NCI-H446 (cell line): Measurements from ENCODE around the gene SPRY2.
"Not testable (repeated sequence)": the region's sequence is repeated elsewhere in the genome, so short reads cannot be mapped to it uniquely, and the experiment has no call there.

Experiments
- DNase-seq, 2 experiments: peaks; one replicate each; lab custom pipeline; 2025; lab: John Stamatoyannopoulos, UW

The SPRY2 gene, protein sequence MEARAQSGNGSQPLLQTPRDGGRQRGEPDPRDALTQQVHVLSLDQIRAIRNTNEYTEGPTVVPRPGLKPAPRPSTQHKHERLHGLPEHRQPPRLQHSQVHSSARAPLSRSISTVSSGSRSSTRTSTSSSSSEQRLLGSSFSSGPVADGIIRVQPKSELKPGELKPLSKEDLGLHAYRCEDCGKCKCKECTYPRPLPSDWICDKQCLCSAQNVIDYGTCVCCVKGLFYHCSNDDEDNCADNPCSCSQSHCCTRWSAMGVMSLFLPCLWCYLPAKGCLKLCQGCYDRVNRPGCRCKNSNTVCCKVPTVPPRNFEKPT

DNA sequence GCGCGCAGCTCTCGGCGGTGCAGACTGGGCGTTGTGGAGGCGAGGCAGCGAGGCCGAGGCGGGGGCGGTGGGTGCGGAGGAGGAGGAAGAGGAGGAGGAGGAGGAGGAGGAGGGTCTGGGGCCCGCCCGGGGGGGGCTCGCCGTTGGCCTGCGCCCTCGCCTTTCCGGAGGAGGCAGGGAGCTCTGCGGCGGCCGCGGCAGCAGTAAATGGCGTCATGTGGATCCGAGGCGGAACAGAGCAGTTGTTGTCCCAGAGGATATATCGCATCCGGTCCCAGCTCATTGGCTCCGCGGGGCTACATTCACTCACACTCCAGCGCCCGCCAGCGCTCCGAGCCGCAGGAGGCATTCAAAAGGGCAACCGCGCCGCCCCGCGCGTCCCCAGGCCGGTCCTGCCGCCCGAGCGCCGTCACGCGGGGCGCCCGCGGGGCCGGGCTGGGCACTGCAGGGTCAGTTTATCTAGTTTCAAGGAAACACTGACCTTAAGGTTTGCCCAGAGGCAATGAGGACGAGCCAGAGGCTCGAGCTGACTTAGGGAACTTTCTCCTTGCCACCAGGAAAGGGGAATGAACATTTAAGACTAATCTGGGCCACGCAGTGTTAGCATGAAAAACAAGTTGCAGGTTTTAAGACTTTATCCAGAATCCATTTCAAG lies at the start of gene SPRY2:
SPRY2 (minus strand) TSS at position 26 of the 655 bp plus-strand sequence. CDS start 3,421 bp downstream, outside the sequence.
- DNase-seq, result peak; percentile 35 to 74

DNA sequence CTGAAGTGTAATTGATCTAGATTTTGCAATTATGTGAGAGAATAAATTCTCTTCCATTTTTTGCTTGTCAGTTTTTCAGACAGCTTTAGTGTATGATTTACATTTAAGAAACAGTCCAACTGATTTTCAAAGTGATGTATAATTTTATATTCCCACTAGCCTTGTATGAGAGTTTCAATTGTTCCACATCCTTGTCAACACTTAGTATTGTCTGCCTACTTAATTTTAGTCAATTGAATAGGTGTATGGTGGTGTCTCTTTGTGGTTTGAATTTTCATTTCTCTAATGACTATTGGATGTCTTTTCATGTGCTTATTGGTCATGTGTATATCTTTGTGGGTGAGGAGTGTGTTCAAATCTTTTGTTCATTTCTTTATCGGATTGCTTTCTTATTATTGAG lies 49.4 kb upstream of the SPRY2 start:
- DNase-seq, result no peak

DNA sequence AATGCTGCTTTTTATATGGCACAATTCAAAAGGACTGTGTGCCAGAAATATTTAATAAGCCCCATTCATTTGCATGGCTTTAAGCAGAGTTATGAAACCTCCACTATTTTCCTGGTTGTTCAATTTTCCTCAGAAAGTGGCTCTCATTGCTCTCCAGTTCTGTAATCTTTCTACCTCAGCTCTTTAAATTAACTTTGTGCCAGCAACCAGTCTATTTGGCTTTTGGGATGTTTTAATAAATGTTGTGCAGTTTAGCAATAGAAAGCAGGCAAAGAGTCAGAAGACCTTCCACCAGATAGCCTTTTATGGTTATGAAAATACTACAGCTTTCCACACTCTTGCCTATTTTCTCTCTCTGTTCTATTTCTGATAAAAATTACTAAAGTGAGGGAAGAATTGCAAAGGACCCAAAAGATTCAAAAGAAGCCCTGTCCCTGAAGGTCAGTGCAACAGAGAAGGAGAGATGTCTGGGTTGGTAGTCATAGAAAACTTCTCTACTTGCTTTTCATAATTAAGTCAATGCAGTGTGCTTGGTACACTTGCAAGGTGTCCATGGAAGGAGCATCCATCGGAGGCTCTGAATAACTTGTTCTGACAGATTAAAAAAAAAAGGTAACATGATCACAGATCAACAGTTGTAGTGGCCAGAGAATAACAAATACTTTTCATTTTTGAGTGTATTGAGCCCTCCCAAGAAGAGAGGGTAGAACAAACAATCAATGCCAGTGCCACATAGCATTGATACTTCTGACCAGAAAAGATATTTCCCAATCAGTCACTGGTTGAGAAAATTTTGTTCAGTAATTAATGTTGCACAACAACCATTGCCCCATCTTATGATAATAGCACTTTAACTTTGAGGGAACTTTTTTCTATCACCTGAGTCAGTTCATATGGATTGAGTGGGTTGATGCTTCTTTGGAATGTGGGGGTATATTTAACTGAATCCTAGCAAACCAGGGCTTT lies 48.4 kb upstream of the SPRY2 start:
- no peak for DNase-seq

DNA sequence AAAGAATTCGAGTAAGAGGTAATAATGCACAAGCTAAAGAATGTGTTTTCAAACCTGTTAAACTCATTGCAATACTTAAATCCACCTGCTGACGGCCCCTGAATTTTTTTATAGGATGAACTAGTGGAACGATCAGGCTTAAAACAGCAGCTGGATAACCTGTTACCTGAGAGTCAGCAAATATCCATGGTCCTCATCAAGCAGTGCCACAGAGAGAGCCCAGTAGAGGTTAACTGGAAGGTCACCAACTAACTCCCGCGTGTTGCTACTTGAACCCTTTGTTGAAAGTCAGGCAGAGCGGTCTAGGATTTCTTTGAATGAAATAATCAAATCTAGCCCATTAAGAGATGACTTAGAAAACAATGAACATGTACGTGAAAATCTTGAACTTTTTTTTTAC lies 47.6 kb upstream of the SPRY2 start:
- DNase-seq, result no peak

DNA sequence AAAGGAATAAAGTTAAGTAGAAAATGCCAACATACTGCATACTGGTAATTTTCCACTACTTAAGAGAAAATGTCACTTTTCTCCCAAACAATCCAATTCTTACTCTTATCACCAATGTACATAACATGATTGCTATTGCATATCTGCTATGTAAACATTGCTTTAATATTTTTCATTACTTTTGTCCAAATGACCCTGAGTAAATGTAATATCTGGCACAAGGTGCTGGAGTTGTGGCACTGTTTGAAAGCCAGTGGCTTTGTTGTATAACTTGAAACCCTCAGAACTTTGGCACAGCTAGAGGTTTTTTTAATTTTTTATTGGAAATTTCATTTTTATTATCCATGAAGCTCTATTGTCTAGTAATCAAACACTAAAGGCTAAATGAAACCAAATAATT lies 45.7 kb upstream of the SPRY2 start:
- DNase-seq, result no peak

DNA sequence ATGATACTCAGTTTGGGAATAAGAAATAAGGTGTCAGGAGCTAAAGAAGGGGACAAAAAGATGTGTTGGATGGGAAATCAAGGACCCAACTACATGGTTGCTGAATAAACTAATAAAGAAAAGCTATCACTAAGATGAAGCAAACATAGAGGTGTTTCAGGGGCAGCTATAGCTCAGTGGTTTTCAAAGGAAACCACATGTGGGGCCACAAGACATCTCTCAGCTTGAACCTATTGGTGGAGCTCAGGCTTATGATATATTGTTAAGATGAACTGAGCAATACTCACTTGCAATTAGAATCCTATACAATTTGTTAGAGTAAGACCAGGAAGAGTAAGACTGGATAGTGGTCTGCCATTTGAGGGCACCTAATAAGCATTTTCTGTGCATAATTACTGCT lies 45.1 kb upstream of the SPRY2 start:
- DNase-seq, result no peak

DNA sequence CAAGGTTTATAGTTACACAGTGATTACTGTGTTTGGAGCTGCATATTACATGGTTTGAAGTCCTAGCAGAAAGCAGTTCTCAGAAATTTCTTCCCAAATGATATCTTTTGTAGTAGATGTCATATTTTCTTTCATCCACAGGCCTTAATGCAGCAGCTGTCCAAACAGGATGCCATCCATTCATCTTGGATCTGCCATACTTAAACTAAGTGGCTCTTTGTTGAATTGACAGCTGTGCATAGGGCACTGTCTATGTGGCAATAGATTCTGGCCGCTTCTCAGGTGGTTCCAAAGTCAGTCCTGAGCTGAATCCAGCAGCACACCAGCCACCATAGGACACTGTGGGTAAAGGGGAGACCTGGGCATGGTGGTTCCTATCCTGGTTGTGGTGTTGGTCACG lies 41.6 kb upstream of the SPRY2 start:
- no peak for DNase-seq

DNA sequence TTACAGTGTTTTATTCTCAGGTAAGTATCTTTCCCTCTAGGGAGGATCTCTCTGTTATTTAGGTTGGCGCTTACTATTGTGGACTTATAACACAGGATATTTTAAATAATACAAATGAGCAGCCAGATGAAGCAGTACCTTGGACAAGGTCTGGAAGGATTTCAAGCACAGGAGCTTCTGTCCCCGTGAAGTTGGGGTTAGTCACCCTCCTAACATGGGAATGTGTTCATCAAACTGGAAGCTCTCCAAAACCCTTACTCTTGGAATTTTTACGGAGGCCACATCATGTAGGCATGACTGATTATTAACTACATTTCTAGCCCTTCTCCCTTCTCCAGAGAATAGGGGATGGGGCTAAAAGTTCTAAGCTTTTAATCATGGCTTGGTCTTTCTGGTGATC lies 38.3 kb upstream of the SPRY2 start:
- no peak for DNase-seq

DNA sequence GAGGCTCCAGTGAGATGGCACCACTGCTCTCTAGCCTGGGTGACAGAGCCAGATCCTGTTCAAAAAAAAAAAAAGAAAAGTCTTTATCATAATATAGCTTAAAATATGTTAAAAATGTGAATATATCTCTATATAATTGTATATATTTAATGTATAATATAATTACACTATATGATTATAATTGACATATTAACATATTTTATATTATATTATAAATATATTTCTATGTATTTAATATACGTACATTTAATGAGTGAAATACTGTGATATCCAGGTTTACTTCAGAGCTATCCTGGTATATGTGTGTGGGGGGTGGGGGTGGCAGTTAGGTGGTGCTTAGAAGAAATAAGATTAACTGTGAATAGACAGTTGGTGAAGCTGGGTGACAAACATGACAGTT lies 35.6 kb upstream of the SPRY2 start:
- DNase-seq, result no peak

DNA sequence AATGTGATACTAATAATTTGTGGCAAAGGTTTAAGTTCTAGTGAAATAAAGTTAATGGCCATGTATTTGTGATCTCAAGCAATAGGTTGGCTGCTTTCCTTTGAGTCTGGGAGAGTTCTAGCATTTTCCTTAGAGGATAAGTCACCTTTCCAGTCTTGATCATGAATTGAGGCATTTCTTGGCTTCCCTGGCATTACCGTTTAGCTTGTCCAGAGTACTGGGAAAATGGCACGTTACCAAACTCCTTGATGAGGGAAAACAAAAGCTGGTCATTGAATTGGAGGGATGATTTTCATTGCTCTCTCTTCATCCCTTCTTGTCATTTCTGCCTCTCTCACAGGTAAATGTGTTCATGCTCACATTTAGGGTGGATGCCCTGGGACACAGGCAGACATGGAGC lies 34.0 kb upstream of the SPRY2 start:
- DNase-seq, result no peak

DNA sequence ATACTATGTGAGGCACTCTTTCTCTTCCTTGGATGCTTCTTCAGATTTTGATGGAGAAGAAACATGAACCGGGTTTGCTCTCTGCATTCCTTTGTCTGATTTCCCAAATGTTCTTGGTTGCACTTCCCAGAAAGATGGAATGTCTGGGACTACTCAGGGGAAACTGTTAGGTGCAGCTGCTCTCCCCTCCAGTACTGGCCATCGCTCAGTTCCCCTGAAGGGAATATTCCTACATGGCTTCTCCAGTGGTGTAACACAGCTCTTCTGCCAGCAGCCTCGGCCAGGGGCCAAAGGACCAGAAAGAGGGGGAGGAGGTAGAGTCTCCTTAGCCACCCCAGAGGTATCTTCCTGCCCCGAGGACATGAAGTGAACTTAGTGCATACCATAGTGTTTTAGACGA lies 33.5 kb upstream of the SPRY2 start:
- DNase-seq, result no peak

DNA sequence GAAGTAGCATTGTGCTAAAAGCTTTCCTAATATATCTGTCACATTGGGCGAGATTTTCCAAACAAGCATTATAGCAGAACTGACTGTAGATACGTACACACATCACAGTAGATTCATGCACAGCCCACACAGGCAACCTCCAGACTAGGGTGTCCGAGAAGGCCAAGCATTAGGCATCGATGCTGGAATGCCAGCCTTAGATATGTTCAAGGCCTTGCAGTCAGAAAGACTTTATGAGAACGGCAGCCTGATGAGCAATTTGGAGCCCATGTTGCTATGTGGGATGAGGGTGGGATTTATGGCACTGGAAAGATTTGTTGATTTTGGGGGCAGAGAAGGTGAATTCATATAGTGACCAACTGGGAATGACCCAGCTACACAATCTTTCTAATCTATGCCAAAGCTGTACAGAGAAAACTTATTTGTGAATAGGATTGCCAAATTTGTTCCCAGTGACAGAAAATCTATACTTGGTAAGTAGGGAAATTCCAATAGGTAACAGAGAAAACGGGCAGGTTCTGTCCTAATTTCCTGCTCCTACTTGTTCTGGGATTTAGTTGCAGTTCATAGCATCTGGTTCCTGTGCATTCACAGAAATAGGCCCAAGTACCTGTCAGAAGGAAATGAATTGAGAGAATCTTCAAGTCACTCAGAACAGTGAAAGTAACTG lies 31.0 kb upstream of the SPRY2 start:
- no peak for DNase-seq

DNA sequence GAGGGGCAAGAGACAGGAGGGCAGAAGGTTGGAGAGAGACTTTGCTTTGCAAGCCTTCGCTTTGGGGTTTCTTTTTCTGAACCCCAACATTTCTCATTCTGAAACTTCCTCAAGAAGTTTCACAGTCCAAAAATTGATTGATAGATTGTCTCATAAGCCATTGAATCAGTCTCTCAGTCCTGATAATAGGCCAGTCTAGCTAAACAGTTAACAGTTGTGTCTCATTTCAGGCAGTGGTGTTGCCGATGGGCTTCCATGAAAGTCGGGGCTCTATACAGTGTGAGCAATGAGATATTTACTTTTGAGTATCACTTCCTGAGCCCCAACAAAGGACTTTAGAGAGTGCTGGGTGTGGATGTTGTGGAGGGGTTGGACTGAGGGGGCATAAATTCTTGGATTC lies 26.5 kb upstream of the SPRY2 start:
- no peak for DNase-seq

DNA sequence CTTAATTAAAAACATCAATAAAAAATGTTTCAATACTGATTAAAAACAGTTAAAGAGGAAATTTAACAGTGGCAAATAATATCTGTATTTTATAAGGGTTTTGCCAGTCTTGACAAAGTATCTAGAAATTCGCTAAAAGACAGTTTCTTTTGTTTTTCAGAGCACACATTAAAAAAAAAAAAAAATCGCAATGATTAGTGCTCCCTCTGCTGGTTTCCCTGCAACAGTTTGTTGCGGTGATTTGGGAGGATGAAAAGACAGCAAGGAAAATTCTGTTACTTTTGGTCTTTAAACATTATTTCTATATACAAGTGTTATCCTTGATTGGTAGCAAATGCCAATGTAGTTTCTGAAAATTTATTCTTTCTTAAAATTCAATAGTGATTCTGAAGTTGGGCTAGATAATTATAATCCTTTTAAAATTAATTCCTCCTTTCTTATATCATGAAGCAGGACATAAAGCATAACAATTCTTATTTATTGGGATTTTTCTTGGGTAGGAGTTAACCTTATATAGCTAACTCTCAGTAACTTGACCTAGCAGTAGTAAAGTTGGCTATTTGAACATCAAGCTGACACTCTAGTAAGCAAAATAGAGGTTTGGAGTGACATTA lies 23.1 kb upstream of the SPRY2 start:
- DNase-seq, result peak in 1 of 2 experiments; percentile 1

DNA sequence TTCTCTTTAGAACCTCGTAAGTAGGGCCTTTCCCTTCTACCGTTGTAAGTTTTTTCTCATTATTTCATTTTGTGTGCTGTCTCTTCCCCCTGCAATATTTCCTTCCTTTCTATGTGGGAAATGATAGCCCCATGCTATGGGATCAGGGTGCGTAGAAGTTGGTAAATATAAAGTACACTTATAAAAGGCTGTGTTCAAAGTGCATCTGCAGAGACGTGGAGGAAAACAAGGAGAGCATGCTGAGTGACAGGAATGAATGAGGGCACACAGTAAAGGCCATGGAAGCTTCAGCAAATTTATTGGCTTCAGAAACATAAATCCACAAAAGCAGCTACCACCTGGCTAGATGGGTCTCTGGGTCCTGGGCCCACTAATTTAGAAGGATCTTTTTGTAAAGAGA lies 21.6 kb upstream of the SPRY2 start:
- DNase-seq, result no peak

DNA sequence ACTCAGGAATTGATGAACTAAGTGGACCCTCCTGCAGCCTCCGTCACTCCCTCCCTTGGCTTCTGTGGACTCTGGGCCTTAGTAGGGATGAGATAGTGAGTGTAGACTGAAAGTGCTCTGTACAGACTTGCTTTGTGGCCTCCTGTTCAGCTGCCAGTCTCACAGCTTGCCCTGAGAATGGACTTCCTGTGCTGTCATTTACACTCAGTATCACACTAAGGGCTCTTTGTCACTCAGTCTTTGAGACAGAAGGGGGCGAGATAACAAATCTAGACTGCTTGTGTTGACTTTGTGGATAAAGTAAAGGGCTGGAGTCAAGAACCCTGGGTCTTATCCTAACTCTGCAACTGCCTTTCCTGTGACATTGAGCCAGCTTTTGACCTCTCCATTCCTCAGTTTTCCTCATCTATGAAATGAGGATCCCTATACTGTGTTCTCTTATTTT lies 21.0 kb upstream of the SPRY2 start:
- DNase-seq, result no peak

DNA sequence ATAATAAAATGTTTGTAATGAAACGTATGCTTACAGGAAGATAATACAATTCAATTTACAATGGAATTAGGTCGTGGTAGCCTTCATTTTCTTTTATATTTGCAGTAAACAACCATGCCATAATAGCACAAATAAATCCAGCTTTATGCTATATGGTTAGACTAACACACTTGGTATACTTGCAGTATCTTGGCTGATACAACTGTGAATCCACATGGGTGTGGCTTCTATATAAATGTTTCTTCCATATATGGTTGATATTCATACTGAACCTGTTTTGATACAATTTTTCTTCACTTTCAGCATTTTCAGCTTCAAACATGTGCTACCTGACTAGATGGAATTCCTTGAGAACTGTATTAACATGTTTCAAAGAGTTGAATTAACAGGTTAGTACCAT lies 20.4 kb upstream of the SPRY2 start:
- no peak for DNase-seq

DNA sequence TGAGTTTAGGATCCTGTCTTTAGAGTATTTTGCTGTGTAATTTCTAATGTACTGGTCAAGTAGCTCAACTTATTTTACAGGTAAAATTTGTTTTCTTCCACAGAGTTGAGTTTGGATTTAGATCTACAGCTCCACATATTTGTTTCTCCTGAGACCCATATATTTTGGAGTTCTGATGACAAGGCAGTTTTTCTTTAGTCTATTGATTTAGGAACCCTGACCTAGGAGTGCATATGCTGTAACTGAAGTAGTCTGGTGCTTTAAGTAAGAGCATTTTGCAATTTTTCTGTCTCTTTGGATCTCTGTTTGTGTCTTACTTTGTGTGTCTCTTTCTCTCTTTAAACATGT lies 19.5 kb upstream of the SPRY2 start:
- DNase-seq, result no peak

DNA sequence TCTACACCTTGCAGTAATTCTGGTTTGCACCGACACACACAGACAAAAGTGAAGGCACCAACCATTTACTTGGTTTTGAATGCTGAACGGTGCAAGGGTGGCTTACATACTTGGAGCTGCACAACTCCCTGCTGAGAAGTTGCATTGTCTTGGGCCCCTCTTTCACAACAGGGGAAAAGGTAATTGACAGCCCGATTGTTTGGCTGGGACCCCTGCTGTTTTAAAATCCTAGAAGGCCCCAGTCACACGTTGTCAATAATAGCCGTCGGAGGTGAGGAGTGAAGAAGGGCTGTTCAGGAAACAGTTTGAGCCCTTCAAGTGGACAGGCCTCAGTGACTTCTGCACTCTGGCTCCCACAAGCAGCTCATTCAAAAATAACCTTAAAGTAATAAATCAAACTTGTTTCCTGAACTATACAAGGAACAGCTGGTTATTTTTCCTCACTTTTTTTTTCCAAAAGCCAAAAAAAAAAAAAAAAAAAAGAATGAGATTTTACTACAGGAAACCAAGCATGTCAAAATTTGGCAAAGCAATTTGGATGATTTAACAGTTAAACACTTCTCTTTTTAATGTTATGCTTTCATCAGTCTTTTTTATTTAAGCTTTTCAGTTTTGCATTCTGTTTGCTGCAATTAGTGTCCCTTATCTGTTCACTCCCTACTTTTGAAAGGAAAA lies 19.0 kb upstream of the SPRY2 start:
- no peak for DNase-seq

DNA sequence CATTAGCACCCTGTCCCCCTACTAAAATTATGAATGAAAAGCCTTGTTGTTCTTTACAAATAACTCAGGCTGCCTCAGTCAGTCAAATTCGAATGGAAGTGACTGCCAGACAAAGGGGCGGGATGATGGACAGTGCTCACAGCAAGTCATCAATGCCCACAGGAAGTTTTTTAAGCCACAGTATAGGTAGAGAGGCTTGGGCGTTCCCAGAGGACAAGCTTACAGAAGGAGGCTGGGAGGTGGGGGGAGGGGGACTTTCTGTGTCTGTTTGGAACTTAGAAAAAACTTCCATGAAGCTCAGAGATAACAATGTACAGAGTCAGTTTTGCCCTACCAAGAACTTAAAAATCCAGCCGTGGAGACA lies 18.5 kb upstream of the SPRY2 start:
- DNase-seq, result no peak

DNA sequence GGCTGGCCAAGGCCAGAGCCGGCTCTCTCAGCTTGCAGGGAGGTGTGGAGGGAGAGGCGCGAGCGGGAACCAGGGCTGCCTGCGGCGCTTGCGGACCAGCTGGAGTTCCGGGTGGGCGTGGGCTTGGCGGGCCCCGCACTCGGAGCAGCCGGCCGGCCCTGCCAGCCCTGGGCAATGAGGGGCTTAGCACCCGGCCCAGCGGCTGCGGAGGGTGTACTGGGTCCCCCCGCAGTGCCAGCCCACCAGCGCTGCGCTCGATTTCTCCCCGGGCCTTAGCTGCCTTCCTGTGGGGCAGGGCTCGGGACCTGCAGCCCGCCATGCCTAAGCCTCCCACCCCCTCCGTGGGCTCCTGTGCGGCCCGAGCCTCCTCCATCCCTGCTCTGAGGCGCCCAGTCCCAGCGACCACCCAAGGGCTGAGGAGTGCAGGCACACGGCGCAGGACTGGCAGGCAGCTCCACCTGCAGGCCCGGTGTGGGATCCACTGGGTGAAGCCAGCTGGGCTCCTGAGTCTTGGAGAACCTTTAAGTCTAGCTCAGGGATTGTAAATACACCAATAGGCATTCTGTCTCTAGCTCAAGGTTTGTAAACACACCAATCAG lies 14.7 kb upstream of the SPRY2 start:
- not testable (repeated sequence) for DNase-seq
